Lung (tissue), 12 donors: ENCODE results near the gene COL13A1. TPM values are rescaled to one million over a fixed set of nuclear protein-coding genes. Genes with fewer than 3 reads are reported as not detected.

Experiments
- ATAC-seq: fragments of 200-7000 bp; cut with Tn5 transposase; one replicate; pipeline ENCODE4 v1.9.1; 2020; ENCODE audit warnings: moderate number of reproducible peaks; ENCODE audit not compliant: insufficient read depth, low FRiP score
- DNase-seq, 3 donors: peaks; one replicate each; pipeline ENCODE4 v3.0.0-alpha.2; 2013 to 2017
- H3K27ac ChIP-seq, 2 donors: one replicate each; pipeline ENCODE4 v1.5.1; 2013; ENCODE audit warnings: mild to moderate bottlenecking in 2 of 2, moderate library complexity in 2 of 2, control low read depth in 1 of 2, inconsistent platforms in 1 of 2, low read depth in 1 of 2, low read length in 1 of 2
- H3K27me3 ChIP-seq, 3 donors: one replicate each; pipeline ENCODE4 v1.5.1; 2013; ENCODE audit warnings: low read length in 2 of 3; ENCODE audit not compliant: control insufficient read depth in 3 of 3, insufficient read depth in 3 of 3
- H3K36me3 ChIP-seq, 4 donors: one replicate each; pipeline ENCODE4 v1.5.1; 2013; ENCODE audit warnings: low read length in 4 of 4, mild to moderate bottlenecking in 1 of 4, moderate library complexity in 1 of 4; ENCODE audit not compliant: control insufficient read depth in 4 of 4, insufficient read depth in 4 of 4
- H3K4me1 ChIP-seq, 5 donors: one replicate each; pipeline ENCODE4 v1.5.1; 2013; ENCODE audit warnings: low read length in 5 of 5, mild to moderate bottlenecking in 2 of 5, moderate library complexity in 1 of 5; ENCODE audit not compliant: control insufficient read depth in 5 of 5, insufficient read depth in 5 of 5
- H3K4me3 ChIP-seq: one replicate; pipeline ENCODE4 v1.5.1; 2013; ENCODE audit warnings: mild to moderate bottlenecking, control low read depth, moderate library complexity
- H3K9ac ChIP-seq, 2 donors: one replicate each; pipeline ENCODE4 v1.5.1; 2013; ENCODE audit warnings: low read length in 2 of 2, control low read depth in 1 of 2; ENCODE audit not compliant: insufficient read depth in 1 of 2
- H3K9me3 ChIP-seq, 4 donors: one replicate each; pipeline ENCODE4 v1.5.1; 2013; ENCODE audit warnings: low read length in 3 of 4, mild to moderate bottlenecking in 1 of 4, moderate library complexity in 1 of 4; ENCODE audit not compliant: control insufficient read depth in 4 of 4, insufficient read depth in 3 of 4
- WGBS, 2 donors: extraction: QIAGEN DNeasy Blood & Tissue Kit; methylation state at CpG; one replicate each; pipeline ENCODE4 v1.1.7; 2013; 5-methylcytosine and 5-hydroxymethylcytosine counted together
- polyA plus RNA-seq, 2 donors: library from polyadenylated mRNA; stranded (reverse); fragments of 200-250 nt; gene quantifications; one replicate each; pipeline ENCODE4 v1.2.1, GENCODE V29; 2013
- total RNA-seq, 2 donors: library from RNA; depleted of rRNA in 1 of 2; stranded (reverse); fragments of >200 nt in 1 of 2; gene quantifications; one replicate each; pipeline ENCODE4 v1.2.1, GENCODE V29; 2014 to 2021
- TF ChIP-seq, protein P1 (sequence below): IDR thresholded peaks from 2 replicates; pipeline ENCODE4 v1.5.1; 2012; ENCODE audit warnings: mild to moderate bottlenecking; ENCODE audit errors: control extremely low read depth, extremely low read depth
- donor health status: control.
- donor health status: control.
- donor health status: Bipolar disorder and iron deficiency.
- donor health status: healthy.
- donor health status: DM: yes; HTN: yes; CAD: no.

The COL13A1 gene
- total and polyA plus RNA-seq, 4 donors, result 2.7 to 42.1 (median 5.6) TPM

- DNase-seq, result no peak
- H3K4me1 ChIP-seq, result peaks cover 0 to 65% (median 26%) of the 10 kb centered on the region in 5 donors
- no peak overlapping the region for H3K9ac ChIP-seq
- ATAC-seq, result no peak
- no peak overlapping the region for H3K27ac ChIP-seq
- 72 to 94% methylated on average over 2 of the region's 2 CpGs for WGBS, 2 donors
- TF ChIP-seq, protein P1, sequence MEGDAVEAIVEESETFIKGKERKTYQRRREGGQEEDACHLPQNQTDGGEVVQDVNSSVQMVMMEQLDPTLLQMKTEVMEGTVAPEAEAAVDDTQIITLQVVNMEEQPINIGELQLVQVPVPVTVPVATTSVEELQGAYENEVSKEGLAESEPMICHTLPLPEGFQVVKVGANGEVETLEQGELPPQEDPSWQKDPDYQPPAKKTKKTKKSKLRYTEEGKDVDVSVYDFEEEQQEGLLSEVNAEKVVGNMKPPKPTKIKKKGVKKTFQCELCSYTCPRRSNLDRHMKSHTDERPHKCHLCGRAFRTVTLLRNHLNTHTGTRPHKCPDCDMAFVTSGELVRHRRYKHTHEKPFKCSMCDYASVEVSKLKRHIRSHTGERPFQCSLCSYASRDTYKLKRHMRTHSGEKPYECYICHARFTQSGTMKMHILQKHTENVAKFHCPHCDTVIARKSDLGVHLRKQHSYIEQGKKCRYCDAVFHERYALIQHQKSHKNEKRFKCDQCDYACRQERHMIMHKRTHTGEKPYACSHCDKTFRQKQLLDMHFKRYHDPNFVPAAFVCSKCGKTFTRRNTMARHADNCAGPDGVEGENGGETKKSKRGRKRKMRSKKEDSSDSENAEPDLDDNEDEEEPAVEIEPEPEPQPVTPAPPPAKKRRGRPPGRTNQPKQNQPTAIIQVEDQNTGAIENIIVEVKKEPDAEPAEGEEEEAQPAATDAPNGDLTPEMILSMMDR, result no peak
- H3K27me3 ChIP-seq, result no peaks in the 10 kb centered on the region
- H3K36me3 ChIP-seq, result peaks cover 0 to 3% (median 0%) of the 10 kb centered on the region in 4 donors
- H3K9me3 ChIP-seq, result no peaks in the 10 kb centered on the region
- no peak overlapping the region for H3K4me3 ChIP-seq
These were observed 5.4 kb downstream of the COL13A1 start for GRCh38 chr10:69807122-69807521.

GRCh38 chr10:69807696-69808095 lies 6.0 kb downstream of the COL13A1 start:
- Histone ChIP-seq H3K27ac (no peak overlapping the region), H3K9me3 (no peaks in the 10 kb centered on the region), H3K4me3 (no peak overlapping the region), H3K36me3 (peaks cover 0 to 3% (median 0%) of the 10 kb centered on the region in 4 donors), H3K4me1 (peaks cover 0 to 67% (median 26%) of the 10 kb centered on the region in 5 donors), H3K9ac (no peak overlapping the region), H3K27me3 (no peaks in the 10 kb centered on the region)
- ATAC-seq, result no peak
- TF ChIP-seq, protein P1, result no peak
- DNase-seq, result no peak
- WGBS, 2 donors, result 54 to 74% methylated on average over 2 of the region's 2 CpGs

- Histone ChIP-seq H3K4me3 (no peak overlapping the region), H3K4me1 (peaks cover 0 to 73% (median 26%) of the 10 kb centered on the region in 5 donors), H3K27me3 (no peaks in the 10 kb centered on the region), H3K9me3 (no peaks in the 10 kb centered on the region), H3K9ac (no peak overlapping the region), H3K36me3 (peaks cover 0 to 3% (median 0%) of the 10 kb centered on the region in 4 donors), H3K27ac (no peak overlapping the region)
- ATAC-seq, result no peak
- TF ChIP-seq, protein P1, result no peak
- DNase-seq, result no peak
- 65 to 98% methylated on average over 1 of the region's 1 CpG for WGBS, 2 donors
These were observed 7.6 kb downstream of the COL13A1 start for GRCh38 chr10:69809318-69809717.

DNA sequence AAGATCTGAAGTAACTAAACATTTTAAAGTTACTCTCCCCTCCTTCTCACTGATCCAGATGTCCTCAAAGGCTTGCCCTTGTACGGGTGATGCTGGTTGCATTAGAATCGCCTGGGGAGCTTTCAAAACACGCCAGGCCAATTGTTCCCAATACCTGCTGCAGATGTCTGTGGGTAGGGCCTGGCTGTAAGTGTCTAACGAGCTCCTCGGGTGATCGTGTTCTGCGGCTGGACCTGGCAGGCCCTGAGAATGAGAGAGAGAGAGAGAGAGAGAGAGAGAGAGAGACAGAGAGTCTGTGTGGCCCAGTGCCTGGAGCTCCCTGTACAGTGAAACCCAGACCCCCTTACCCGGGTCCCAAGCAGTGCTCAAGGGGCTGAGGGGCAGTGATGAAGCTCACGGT lies 8.4 kb downstream of the COL13A1 start:
- Histone ChIP-seq H3K4me3 (no peak overlapping the region), H3K27ac (no peak overlapping the region), H3K36me3 (peaks cover 0 to 3% (median 0%) of the 10 kb centered on the region in 4 donors), H3K9me3 (no peaks in the 10 kb centered on the region), H3K4me1 (peaks cover 0 to 73% (median 26%) of the 10 kb centered on the region in 5 donors), H3K27me3 (no peaks in the 10 kb centered on the region), H3K9ac (peak overlapping the region in 1 of 2 donors; percentile 34)
- TF ChIP-seq, protein P1, result no peak
- DNase-seq, result no peak
- ATAC-seq, result no peak
- 78 to 79% methylated on average over 9 of the region's 9 CpGs for WGBS, 2 donors
